ENCODE results near the gene AGMO. TPM values are rescaled to one million over a fixed set of nuclear protein-coding genes. Genes with fewer than 3 reads are reported as not detected.

Gene AGMO
- total RNA-seq, 1 donor from 2014 or later, result 0.60 TPM

GRCh38 chr7:15411019-15411418 lies 150.8 kb downstream of the AGMO start:
- Mint-ChIP-seq H3K9me3 (ENCODE audit: low read depth) (peaks cover 5% of the 10 kb centered on the region), H3K27ac (ENCODE audit: unreplicated experiment) (no peak overlapping the region), H3K4me1 (ENCODE audit: low read depth) (no peaks in the 10 kb centered on the region), H3K27me3 (ENCODE audit: low read depth) (no peaks in the 10 kb centered on the region), H3K36me3 (ENCODE audit: low read depth) (peaks cover 2% of the 10 kb centered on the region), H3K4me3 (ENCODE audit: unreplicated experiment) (no peak overlapping the region)
- DNase-seq (ENCODE audit: low spot score), result no peak
- no peak for TF ChIP-seq CTCF (IDR thresholded peaks at IDR 0.05)

GRCh38 chr7:15407910-15408309 lies 153.9 kb downstream of the AGMO start:
- H3K27ac Mint-ChIP-seq (ENCODE audit: unreplicated experiment), result no peak overlapping the region
- DNase-seq (ENCODE audit: low spot score), result no peak
- H3K27me3 Mint-ChIP-seq (ENCODE audit: low read depth), result no peaks in the 10 kb centered on the region
- no peaks in the 10 kb centered on the region for H3K4me1 Mint-ChIP-seq (ENCODE audit: low read depth)
- H3K4me3 Mint-ChIP-seq (ENCODE audit: unreplicated experiment), result no peak overlapping the region
- H3K36me3 Mint-ChIP-seq (ENCODE audit: low read depth), result no peaks in the 10 kb centered on the region
- TF ChIP-seq CTCF (IDR thresholded peaks at IDR 0.05), result no peak
- peaks cover 7% of the 10 kb centered on the region for H3K9me3 Mint-ChIP-seq (ENCODE audit: low read depth)

GRCh38 chr7:15403751-15404150 lies 158.1 kb downstream of the AGMO start:
- no peaks in the 10 kb centered on the region for H3K36me3 Mint-ChIP-seq (ENCODE audit: low read depth)
- no peak for DNase-seq (ENCODE audit: low spot score)
- H3K4me1 Mint-ChIP-seq (ENCODE audit: low read depth), result peaks cover 6% of the 10 kb centered on the region
- H3K27ac Mint-ChIP-seq (ENCODE audit: unreplicated experiment), result no peak overlapping the region
- H3K9me3 Mint-ChIP-seq (ENCODE audit: low read depth), result peaks cover 7% of the 10 kb centered on the region
- no peak for TF ChIP-seq CTCF (IDR thresholded peaks at IDR 0.05)
- H3K4me3 Mint-ChIP-seq (ENCODE audit: unreplicated experiment), result no peak overlapping the region
- H3K27me3 Mint-ChIP-seq (ENCODE audit: low read depth), result no peaks in the 10 kb centered on the region

- no peak for DNase-seq (ENCODE audit: low spot score)
- H3K4me3 Mint-ChIP-seq (ENCODE audit: unreplicated experiment), result no peak overlapping the region
- peaks cover 6% of the 10 kb centered on the region for H3K4me1 Mint-ChIP-seq (ENCODE audit: low read depth)
- no peak overlapping the region for H3K27ac Mint-ChIP-seq (ENCODE audit: unreplicated experiment)
- no peak for TF ChIP-seq CTCF (IDR thresholded peaks at IDR 0.05)
- peaks cover 7% of the 10 kb centered on the region for H3K9me3 Mint-ChIP-seq (ENCODE audit: low read depth)
- H3K27me3 Mint-ChIP-seq (ENCODE audit: low read depth), result no peaks in the 10 kb centered on the region
- no peaks in the 10 kb centered on the region for H3K36me3 Mint-ChIP-seq (ENCODE audit: low read depth)
Measured at GRCh38 chr7:15403315-15403714, 158.5 kb downstream of the AGMO start.

- H3K27ac Mint-ChIP-seq (ENCODE audit: unreplicated experiment), result no peak overlapping the region
- no peak overlapping the region for H3K4me3 Mint-ChIP-seq (ENCODE audit: unreplicated experiment)
- no peaks in the 10 kb centered on the region for H3K36me3 Mint-ChIP-seq (ENCODE audit: low read depth)
- DNase-seq (ENCODE audit: low spot score), result no peak
- H3K9me3 Mint-ChIP-seq (ENCODE audit: low read depth), result peaks cover 7% of the 10 kb centered on the region
- no peak for TF ChIP-seq CTCF (IDR thresholded peaks at IDR 0.05)
- H3K4me1 Mint-ChIP-seq (ENCODE audit: low read depth), result peaks cover 6% of the 10 kb centered on the region
- H3K27me3 Mint-ChIP-seq (ENCODE audit: low read depth), result no peaks in the 10 kb centered on the region
Measured at GRCh38 chr7:15402436-15403136, 159.2 kb downstream of the AGMO start.

Data from chondrocyte (in vitro differentiated cells).